Fibroblast of gingiva (primary cell): ENCODE measurements around the gene RPS17.
"Not testable (repeated sequence)": the region's sequence is repeated elsewhere in the genome, so short reads cannot be mapped to it uniquely, and the experiment has no call there.

Experiments used
- DNase-seq: peaks from one replicate; pipeline ENCODE4 v3.0.0-alpha.2; 2011; ENCODE audit warnings: low read depth

RPS17 gene

DNA sequence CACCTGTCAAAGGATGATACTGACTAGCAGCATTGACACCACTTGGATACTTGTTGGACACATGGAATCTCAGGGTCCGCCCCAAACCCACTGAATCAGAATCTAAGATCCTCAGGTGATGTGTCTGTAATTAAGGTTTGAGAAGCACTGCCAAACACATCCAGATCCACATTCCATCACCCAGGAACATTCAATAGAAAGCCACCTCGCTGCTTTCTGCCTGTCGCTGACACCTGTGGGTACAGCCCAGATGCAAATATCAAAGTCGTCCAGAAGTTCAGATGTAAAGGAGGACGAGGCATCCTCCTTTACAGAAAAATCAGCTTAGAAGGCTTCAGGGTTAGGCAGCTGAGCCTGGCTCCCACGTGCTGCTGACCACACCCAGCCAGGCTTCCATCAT lies 5.2 kb upstream of the RPS17 start:
- no peak for DNase-seq

GRCh38 chr15:82545002-82545401 lies 4.7 kb upstream of the RPS17 start:
- no peak for DNase-seq

DNA sequence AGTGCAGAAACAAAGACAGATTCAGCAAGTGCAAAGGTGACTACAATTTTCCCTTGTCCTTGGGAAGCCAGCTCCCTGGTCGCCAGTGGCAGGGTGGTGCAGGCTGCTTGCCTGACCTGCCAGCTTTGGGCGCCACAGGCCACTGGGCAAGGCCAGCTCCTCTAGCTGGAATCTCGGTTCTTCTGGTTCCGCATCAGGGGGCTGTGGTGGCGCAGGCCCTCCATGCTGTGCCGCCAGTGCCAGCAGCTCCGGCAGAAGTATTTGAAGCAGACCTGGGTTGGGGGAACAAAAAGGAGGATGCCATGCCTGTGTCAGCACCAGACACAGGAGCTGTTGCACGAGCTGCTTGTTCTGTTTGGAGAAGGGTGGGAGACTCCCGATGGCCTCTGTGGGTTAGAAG lies 4.2 kb upstream of the RPS17 start:
- no peak for DNase-seq

GRCh38 chr15:82543160-82543559 lies 2.9 kb upstream of the RPS17 start:
- peak; percentile 81 for DNase-seq

DNA sequence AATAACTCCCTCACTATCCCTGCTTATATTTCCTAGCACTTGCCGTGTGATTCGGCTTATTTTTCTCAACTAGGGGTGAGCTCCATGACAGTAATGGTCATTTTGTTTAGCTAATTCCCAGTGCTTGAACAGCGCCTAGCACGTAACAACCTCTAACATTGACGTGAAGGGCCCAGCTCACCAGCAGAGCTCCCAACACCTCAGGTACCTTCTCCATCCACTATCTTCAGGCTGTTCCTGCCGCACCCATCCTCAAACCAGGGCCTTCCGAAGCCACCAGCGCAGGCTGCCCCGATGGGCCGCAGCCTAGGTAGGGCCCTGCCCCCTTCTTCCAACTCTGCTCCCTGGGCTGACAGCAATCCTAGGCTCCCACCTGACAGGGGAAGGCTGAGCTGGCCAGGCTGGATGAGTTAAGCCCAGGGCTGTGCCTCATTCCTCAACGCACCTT lies 751 bp upstream of the RPS17 start:
- DNase-seq: peak; percentile 3

DNA sequence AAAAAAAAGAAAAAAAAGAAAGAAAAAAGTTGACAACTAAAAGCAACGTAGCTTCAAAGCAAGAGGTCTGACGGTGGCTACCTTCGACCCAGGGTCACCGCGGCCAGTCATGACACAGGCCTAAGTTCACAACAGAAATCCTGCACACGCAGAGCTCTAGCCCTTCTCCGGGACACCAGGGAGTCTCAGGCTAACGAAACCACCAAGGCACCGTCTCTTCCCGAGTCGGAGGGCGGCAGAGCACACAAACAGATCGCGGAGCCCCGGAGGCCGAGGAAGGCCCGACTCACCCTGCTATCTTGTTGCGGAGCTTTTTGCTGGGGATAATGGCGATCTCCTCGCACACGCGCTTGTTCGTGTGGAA lies 584 bp downstream of the RPS17 start:
- no peak for DNase-seq

- DNase-seq: no peak
These were observed 1.1 kb downstream of the RPS17 start for GRCh38 chr15:82538961-82539690.

DNA sequence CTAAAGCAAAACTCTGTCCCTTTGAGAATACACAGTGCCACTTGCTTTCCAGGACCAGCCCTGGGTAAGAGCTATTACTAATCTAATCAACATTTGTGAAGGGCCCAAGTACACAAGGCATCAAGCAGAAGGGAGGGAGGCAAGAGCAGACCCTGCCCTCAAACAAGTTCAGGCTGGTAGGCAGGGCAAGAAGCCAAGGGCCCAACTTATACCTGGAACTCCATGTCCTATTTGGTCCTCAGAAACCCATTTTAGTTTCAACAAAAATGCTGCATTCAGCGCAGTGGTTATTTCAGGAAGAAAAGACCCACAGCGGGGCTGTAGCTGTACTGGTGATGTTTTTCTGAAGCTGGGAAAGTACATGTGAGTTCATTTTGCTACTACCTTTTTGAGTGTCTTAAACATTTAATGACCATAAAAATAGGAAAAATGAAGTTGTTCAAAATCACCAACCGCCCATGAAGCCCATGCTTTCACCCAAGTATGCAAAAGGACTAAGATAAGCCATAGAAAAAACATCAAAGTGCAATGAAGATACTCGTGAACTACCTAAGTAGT lies 2.8 kb downstream of the RPS17 start:
- no peak for DNase-seq

DNA sequence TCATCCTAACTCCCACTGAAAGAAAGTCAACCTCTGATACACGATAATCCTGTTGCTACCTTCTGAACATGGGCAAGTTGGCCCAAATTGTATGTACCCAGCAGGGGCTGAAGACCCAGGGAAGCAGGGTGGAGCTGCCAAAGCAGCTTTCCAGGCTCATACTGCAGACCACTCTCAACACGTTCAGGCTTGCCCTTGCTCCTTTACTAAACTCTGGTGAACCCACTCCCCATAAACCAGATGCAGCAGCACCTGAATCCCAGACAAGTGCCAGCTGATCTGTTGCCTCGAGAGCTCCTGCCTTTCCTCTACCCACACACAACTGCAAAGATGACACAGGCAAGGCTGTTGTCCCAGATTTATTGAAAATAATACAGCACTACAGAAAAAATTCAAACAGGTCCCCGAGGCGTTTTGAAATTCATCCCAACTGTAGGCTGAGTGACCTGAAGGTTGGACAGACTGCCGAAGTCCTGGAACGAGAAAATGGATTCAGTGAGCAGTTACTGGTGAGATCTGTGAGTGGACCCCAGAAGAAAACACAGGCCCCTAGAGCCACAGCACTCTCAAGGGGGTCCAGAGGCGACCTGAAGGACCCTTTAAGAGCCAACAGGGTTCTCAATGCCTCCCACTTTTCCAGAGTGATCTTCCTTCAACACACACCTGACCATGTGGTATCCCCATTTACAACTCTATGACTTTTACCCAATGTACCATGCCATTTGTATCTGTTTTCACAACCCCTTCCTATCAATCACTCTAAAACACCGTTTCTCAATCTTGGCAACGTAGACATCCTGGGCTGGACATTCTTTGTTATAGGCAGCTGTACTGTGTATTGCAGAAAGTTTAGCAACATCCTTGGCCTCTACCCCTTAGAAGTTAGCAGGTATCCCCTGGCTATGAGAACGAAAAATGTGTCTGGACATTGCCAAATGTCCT lies 3.6 kb downstream of the RPS17 start:
- no peak for DNase-seq

- no peak for DNase-seq
These were observed 4.5 kb downstream of the RPS17 start for GRCh38 chr15:82535566-82536408.

- DNase-seq: not testable (repeated sequence)
These were observed 5.1 kb downstream of the RPS17 start for GRCh38 chr15:82535151-82535550.

DNA sequence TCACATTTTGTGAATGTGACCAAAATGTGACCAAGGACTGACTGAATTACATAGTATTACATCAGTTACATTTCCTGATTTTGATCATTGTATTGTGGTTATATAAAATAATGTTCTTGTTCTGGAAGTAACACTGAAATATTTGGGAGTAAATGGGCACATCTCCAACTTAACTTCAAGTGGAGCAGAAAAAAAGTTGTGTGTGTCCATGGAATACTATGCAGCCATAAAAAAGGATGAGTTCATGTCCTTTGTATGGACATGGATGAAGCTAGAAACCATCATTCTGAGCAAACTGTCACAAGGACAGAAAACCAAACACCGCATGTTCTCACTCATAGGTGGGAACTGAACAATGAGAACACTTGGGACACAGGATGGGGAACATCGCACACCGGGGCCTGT lies 5.8 kb downstream of the RPS17 start:
- not testable (repeated sequence) for DNase-seq

DNA sequence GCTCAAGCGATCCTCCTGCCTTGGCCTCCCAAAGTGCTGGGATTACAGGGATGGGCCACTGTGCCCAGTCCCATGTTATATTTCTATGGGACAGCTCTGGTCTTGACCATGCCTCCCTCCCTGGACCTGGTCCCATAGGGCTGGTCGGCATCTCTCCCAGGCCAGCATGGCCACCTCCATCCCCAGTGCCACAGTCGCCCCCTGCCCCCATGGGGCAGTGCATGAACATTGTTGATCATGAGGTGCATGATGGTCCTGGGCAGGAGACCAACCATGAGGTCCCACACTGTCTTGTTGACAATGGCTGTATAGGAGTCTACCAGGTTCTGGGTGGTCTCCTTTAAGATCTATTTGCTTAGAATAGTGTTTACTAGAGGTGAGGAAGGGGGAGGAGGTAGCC lies 6.5 kb downstream of the RPS17 start:
- no peak for DNase-seq

GRCh38 chr15:82532991-82533481 lies 7.2 kb downstream of the RPS17 start:
- DNase-seq: no peak

DNA sequence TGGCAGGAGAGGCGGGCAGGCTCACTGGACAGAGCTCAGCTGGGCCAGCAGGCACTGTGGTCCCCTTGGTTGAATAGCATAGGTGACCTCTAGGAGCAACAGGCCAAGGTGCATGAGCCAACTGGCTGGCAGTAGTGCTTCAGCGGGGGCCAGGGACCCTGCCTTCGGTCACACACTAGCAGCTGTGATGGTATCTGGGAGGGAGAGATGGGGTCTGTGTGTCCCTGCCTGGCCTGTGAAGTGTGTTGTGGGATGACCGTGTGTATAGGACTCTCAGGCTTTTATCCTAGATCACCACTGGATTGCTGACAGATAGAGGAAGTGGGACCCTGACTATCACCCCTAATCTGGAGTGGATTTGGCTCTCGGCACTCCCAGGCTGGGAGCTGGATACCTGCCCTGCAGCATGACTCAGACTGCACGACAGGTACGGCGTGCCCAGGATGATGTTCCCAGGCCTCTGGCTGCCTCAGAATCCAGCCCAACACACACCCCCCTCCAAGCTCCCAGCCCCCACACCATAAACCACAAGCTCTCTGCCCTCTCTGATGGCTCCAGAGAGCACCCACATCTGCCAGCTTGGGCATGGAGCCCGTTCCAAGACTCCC lies 7.8 kb downstream of the RPS17 start:
- no peak for DNase-seq

DNA sequence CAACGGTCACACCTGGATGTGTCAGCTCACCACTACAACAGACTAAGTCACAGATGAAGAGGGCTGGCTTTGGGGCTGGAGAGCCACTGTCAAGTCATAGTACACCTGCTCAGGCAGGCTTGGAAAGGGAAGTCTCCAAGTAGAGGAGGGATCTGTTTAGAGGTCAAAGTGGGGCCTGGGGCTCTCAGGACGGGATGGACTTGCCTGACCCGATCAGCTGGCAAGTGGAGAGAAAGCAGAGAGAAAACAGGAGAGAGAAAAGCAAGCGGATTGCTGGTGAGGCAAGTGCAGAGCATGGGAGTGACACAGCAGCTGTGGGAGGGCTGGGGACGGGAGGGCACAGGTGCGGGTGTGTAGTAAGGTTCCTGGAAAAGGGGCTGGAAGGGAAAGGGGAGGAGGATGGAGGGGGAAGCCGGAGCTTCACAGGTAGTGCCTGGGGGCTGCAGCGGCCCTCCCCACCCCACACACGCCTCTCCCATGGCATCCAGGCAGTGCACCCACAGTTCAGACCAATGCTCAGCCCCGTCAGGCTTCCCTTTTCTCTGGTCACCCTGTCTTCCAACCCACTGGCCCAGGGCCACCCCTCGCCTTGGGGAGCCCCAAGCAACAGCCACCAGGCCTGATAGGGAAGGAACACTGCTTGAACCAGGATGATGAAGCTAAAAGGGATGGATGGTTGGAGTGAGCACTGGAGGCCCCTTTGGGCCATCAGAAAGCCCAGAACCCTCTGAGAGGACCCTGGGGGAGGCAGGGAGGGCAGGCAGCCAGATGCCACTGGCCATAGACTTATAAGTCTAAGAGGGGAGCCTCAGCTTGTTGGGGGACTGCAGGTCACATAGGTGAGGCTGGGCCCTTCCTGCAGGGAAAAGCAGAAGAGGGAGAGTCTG lies 8.5 kb downstream of the RPS17 start:
- DNase-seq: no peak

DNA sequence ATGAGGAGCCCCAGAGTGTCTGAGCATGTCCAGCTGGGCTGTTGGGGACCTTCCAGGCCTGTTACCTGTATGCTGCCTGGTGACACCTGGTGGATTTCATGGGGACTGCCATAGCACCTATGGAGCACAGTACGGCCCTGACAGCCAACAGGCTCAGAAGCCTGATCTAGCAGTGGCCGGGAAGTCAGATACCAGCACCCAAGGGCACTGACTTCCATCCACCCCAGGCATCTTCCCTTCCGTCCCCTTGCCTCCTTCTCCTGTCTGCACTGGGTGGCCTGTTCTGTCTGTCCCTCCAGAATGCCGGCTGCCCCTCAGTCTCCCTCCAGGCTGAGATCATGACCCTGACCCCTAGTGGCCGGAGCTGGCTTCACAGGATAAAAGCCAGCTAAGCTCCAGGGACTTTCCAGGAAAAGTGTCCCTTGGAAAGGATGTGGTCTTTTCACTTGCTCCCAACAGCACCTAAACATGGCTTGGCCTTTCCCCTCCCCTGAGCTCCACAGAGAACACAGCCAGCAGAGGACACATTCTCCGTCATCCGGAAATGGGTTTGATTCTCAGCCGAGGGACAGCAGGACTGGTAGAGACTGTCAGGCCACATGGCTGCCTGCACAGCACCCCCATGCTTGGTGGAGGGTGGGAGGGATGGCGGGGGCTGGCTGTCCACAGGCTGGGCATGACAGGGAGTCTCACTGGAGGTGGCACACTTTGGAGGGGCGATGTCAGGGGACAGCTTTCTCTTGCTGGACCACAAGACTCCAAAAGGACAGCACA lies 9.5 kb downstream of the RPS17 start:
- peak; percentile 30 for DNase-seq

DNA sequence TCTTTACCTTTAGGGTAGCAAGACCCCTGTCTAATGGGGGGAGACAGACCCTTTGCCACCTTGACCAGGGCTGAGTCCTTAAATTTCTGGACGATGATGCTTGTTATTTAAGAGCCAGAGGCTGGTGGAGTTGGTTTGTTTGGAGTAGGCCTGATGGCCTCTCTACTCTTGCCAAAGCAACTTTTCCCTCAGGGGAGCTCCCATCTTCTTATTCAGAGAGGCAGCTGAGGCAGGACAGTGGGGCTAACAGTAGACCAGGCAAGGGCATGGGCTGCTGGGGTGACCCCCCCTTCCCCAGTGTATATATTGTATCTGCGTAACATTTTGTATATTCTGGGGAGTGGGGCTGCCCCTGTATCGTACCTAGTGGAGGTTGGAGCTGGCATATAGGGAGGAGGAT lies 10.3 kb downstream of the RPS17 start:
- DNase-seq: no peak

GRCh38 chr15:82513587-82513986 lies 26.7 kb downstream of the RPS17 start:
- not testable (repeated sequence) for DNase-seq

GRCh38 chr15:82507693-82508092 lies 32.6 kb downstream of the RPS17 start:
- DNase-seq: not testable (repeated sequence)
